Heart right ventricle (tissue), 16 donors: ENCODE measurements around the gene SLC25A48. TPM values are rescaled to one million over a fixed set of nuclear protein-coding genes. Genes with fewer than 3 reads are reported as not detected.

ENCODE experiments used
- ATAC-seq, 8 donors: fragments of 200-7000 bp; cut with Tn5 transposase; one replicate each; pipeline ENCODE4 v1.9.1; 2020; ENCODE audit warnings: mild to moderate bottlenecking in 8 of 8, moderate library complexity in 8 of 8, moderate number of reproducible peaks in 1 of 8
- DNase-seq, 2 donors: peaks; one replicate each; pipeline ENCODE4 v3.0.0-alpha.2; 2020
- H3K27ac ChIP-seq, 10 donors: fragments of 200-600 bp; sonication (generic) in 2 of 10; one replicate each; pipeline versions ENCODE4 v1.5.0 to v1.8.0; 2020 to 2022; ENCODE audit warnings: mild to moderate bottlenecking in 3 of 10
- H3K27me3 ChIP-seq, 7 donors: fragments of 200-600 bp; one replicate each; pipeline ENCODE4 v1.8.0; 2021 to 2022; ENCODE audit warnings: mild to moderate bottlenecking in 2 of 7
- H3K36me3 ChIP-seq, 9 donors: fragments of 200-600 bp; sonication (generic) in 1 of 9; one replicate each; pipeline versions ENCODE4 v1.5.0 to v1.8.0; 2020 to 2022; ENCODE audit warnings: mild to moderate bottlenecking in 2 of 9
- H3K4me1 ChIP-seq, 9 donors: fragments of 200-600 bp; sonication (generic) in 1 of 9; one replicate each; pipeline versions ENCODE4 v1.5.0 to v1.8.0; 2020 to 2022; ENCODE audit warnings: mild to moderate bottlenecking in 4 of 9
- H3K4me3 ChIP-seq, 10 donors: fragments of 200-600 bp; sonication (generic) in 2 of 10; one replicate each; pipeline versions ENCODE4 v1.5.0 to v1.8.0; 2020 to 2022; ENCODE audit warnings: mild to moderate bottlenecking in 7 of 10, moderate library complexity in 2 of 10
- H3K9me3 ChIP-seq, 11 donors: fragments of 200-600 bp in 10 of 11; sonication (generic) in 2 of 11; one replicate each; pipeline versions ENCODE4 v1.5.0 to v1.8.0; 2013 to 2022; ENCODE audit warnings: mild to moderate bottlenecking in 2 of 11, control low read depth in 1 of 11, moderate library complexity in 1 of 11
- WGBS, 2 donors: extraction: QIAGEN DNeasy Blood & Tissue Kit; methylation state at CpG; one replicate each; pipeline ENCODE4 v1.1.7; 2013; ENCODE audit warnings: inconsistent platforms in 1 of 2; 5-methylcytosine and 5-hydroxymethylcytosine counted together
- intact Hi-C, 10 donors: fragments of 100-400 bp; cut with DNase I; formaldehyde crosslinking; loops; one replicate each; pipeline versions ENCODE4 v1.11.1 to v1.14.2; 2022
- polyA plus RNA-seq, 2 donors: library from polyadenylated mRNA; stranded (reverse); fragments of 200-250 nt; gene quantifications; one replicate each; pipeline ENCODE4 v1.2.3, GENCODE V29; 2013
- total RNA-seq, 10 donors: library from RNA; stranded (reverse); fragmentation: NEBNext Ultra II Directional in 3 of 10; extraction: Animal tissue kit (Norgen Biotek cat#: 25700) in 3 of 10; gene quantifications; one replicate each; pipeline versions ENCODE4 v1.2.1 to v1.2.4, GENCODE V29; 2021 to 2023
- TF ChIP-seq, protein P1 (sequence below), 9 donors: fragments of 200-600 bp; sonication (generic) in 2 of 9; IDR thresholded peaks; one replicate each; pipeline versions ENCODE4 v1.5.0 to v1.8.0; 2021 to 2022; ENCODE audit warnings: antibody characterized with exemption in 9 of 9, mild to moderate bottlenecking in 5 of 9, moderate library complexity in 1 of 9
- donor health status: Arrhythmogenic right ventricular cardiomyopathy.
- donor health status: ischemic (EF 13 %, LVEDD 7.1; RV severe dilation, severe dysfunction).
- donor health status: healthy with polysubstance abuse.
- donor health status: DM: no; HTN: yes; CAD: no.
- donor health status: DM: no; HTN: no; CAD: no.
- donor health status: ischemic (EF 25% LVEDD 6.9; RV normal size, moderate dysfunction).
- donor health status: ischemic (EF 25% LVEDD 5.7; RV mildly dilated, moderate dysfunction).
- donor health status: healthy.
- donor health status: DM: yes; HTN: yes; CAD: no.
- donor health status: Ischemic cardiomyopathy.
- donor health status: ischemic (EF 35%, LVEDD 5.7; RV mildly dilated, moderate dysfunction).
- donor health status: nonischemic (EF 11% LVEDD 7.7; RV severe dilation, severe dysfunction).
- donor health status: DM: yes; HTN: yes; CAD: no.
- donor health status: PGD.
- donor health status: ischemic (EF 29% LVEDD 5.4; RV normal size, mild dysfunction).
- donor health status: nonischemic (EF 23%, LVEDD 6.1; RV moderate dilation, normal function).

SLC25A48 gene
- total and polyA plus RNA-seq, 12 donors: 0.16 to 10.8 (median 0.25) TPM; not detected in 7

DNA sequence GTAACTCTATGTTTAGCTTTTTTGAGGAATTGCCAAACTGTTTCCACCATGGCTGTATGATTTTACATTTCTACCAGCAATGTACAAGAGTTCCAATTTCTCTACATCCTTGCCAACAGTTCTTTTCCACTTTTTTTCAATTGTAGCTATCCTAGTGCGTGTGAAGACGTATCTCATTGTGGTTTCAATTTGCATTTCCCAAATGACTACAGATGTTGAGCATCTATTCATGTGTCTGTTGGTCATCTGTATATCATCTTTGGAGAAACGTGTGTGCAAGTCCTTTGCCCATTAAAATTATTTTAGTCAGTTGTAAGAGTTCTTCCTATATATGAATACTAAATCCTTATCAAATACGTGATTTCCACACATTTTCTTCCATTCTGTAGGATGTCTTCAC, 6.5 kb downstream of the SLC25A48 start:
- TF ChIP-seq, protein P1, sequence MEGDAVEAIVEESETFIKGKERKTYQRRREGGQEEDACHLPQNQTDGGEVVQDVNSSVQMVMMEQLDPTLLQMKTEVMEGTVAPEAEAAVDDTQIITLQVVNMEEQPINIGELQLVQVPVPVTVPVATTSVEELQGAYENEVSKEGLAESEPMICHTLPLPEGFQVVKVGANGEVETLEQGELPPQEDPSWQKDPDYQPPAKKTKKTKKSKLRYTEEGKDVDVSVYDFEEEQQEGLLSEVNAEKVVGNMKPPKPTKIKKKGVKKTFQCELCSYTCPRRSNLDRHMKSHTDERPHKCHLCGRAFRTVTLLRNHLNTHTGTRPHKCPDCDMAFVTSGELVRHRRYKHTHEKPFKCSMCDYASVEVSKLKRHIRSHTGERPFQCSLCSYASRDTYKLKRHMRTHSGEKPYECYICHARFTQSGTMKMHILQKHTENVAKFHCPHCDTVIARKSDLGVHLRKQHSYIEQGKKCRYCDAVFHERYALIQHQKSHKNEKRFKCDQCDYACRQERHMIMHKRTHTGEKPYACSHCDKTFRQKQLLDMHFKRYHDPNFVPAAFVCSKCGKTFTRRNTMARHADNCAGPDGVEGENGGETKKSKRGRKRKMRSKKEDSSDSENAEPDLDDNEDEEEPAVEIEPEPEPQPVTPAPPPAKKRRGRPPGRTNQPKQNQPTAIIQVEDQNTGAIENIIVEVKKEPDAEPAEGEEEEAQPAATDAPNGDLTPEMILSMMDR (IDR thresholded peaks at IDR 0.05): no peak
- DNase-seq: no peak
- 69 to 70% methylated on average over 4 of the region's 4 CpGs for WGBS, 2 donors
- peaks cover 0 to 7% (median 0%) of the 10 kb centered on the region in 11 donors for H3K9me3 ChIP-seq
- H3K27ac ChIP-seq: no peak overlapping the region
- intact Hi-C loops: no loop called here
- H3K4me1 ChIP-seq: peaks cover 0 to 4% (median 0%) of the 10 kb centered on the region in 9 donors
- H3K27me3 ChIP-seq: peaks cover 0 to 47% (median 20%) of the 10 kb centered on the region in 7 donors
- ATAC-seq: no peak
- no peak overlapping the region for H3K4me3 ChIP-seq
- H3K36me3 ChIP-seq: no peaks in the 10 kb centered on the region

DNA sequence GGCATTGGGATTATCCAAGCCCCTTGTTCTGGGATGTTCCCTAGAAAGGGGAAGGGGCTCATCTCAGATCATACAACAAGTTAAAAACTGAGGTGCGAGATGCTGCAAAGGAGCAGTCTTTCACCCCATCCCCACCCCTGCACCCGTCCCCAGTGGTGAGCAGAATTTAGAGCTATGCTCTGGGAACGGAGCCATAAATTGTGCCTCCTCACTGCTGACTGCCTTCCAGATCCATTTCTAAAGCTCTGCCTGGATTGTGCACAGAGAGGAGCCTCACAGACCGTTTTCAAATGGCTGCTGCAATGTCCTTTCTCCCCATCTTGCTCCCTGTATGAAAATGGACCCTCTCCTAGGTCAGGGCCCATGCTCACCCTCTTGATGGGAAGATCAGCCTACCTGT, 8.3 kb downstream of the SLC25A48 start:
- ATAC-seq (peak in 4 of 8 donors; percentile 42 to 81 (median 78)), DNase-seq (no peak)
- WGBS, 2 donors: 48 to 49% methylated on average over 4 of the region's 4 CpGs
- no peak overlapping the region for H3K27ac ChIP-seq
- H3K4me1 ChIP-seq: peaks cover 0 to 4% (median 0%) of the 10 kb centered on the region in 9 donors
- peaks cover 0 to 7% (median 0%) of the 10 kb centered on the region in 11 donors for H3K9me3 ChIP-seq
- TF ChIP-seq, protein P1 (IDR thresholded peaks at IDR 0.05): no peak
- no peaks in the 10 kb centered on the region for H3K36me3 ChIP-seq
- intact Hi-C loops: no loop called here
- H3K4me3 ChIP-seq: no peak overlapping the region
- peaks cover 0 to 32% (median 14%) of the 10 kb centered on the region in 7 donors for H3K27me3 ChIP-seq

DNA sequence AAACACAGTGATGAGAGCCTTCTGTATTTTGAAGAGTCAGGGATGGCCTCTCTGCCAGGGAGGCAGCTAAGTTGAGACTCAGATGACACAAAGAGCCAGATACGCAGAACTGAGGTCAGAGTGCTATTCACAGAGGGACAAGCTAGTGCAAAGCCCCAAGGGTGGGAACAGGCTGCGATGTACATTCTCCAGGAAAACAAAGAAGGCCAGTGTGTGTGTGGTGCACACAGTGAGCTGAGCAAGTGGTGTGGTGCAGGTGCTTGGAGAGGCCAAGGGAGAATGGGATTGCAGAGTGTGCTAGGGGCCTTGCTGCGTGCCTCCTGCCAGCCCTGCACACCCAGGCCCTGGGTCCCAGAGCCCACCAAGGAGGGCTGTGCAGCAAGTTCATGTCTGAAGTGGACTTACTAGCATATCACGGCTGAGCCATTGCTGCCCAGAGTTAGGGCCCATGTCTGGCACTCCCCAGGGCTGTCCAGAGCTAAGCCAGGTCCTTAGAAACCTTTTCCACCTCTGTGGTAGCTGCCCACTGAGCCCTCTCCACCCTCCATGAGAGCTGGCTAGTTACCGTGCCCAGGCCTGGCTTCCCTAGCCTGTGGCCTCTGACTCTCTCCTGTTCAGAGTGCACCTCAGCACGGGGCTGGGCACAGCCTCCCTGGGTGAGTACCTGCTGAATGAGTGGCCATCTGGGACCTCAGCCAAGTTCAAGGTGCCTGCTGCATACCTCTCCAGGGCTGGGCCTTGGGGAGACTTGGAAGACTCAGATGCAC, 9.3 kb downstream of the SLC25A48 start:
- DNase-seq (no peak), ATAC-seq (peak in 1 of 8 donors; percentile 42)
- H3K27me3 ChIP-seq: peaks cover 0 to 32% (median 14%) of the 10 kb centered on the region in 7 donors
- TF ChIP-seq, protein P1 (IDR thresholded peaks at IDR 0.05): no peak
- H3K9me3 ChIP-seq: no peaks in the 10 kb centered on the region
- 75 to 80% methylated on average over 6 of the region's 6 CpGs for WGBS, 2 donors
- intact Hi-C loops: no loop called here
- H3K27ac ChIP-seq: no peak overlapping the region
- no peaks in the 10 kb centered on the region for H3K36me3 ChIP-seq
- H3K4me1 ChIP-seq: peaks cover 0 to 4% (median 0%) of the 10 kb centered on the region in 9 donors
- H3K4me3 ChIP-seq: no peak overlapping the region

DNA sequence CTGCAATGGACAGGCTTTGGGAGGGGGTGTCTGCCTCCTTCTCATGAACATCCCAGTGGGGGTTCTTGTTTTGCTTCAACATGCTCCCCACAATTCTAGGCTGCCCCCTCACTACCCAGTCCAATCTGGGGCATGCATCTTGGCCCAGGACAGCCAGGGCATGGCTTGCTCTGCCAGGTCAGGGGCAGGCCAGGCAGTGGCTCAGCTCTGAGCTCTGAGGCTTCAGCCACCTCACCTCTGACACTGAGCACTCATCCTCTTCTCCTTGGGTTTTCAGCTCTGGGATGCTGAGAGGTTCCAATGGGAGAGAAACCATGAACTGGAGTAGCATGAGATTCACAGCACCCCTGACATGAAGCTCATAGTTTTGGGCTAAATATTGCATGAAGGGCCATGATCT, 11.8 kb downstream of the SLC25A48 start:
- peaks cover 0 to 4% (median 0%) of the 10 kb centered on the region in 9 donors for H3K4me1 ChIP-seq
- DNase-seq (no peak), ATAC-seq (no peak)
- no peaks in the 10 kb centered on the region for H3K36me3 ChIP-seq
- H3K27me3 ChIP-seq: peaks cover 0 to 18% (median 9%) of the 10 kb centered on the region in 7 donors
- no peak overlapping the region for H3K27ac ChIP-seq
- intact Hi-C loops: no loop called here
- TF ChIP-seq, protein P1 (IDR thresholded peaks at IDR 0.05): no peak
- H3K4me3 ChIP-seq: no peak overlapping the region
- no peaks in the 10 kb centered on the region for H3K9me3 ChIP-seq
